Suprapubic skin (tissue), 4 donors: ENCODE results near the gene DNAH17. TPM values are rescaled to one million over a fixed set of nuclear protein-coding genes. Genes with fewer than 3 reads are reported as not detected.

Experiments
- DNase-seq, 2 donors: peaks; one replicate each; pipeline ENCODE4 v3.0.0-alpha.2; 2019; ENCODE audit warnings: low spot score in 2 of 2
- H3K27ac ChIP-seq: fragments of 200-600 bp; sonication (generic); one replicate; pipeline ENCODE4 v1.5.1; 2019
- H3K27me3 ChIP-seq: fragments of 200-600 bp; sonication (generic); one replicate; pipeline ENCODE4 v1.5.1; 2019
- H3K36me3 ChIP-seq: fragments of 200-600 bp; sonication (generic); one replicate; pipeline ENCODE4 v1.5.1; 2019
- H3K4me1 ChIP-seq: fragments of 200-600 bp; sonication (generic); one replicate; pipeline ENCODE4 v1.5.1; 2019
- H3K4me3 ChIP-seq: fragments of 200-600 bp; sonication (generic); one replicate; pipeline ENCODE4 v1.5.1; 2019; ENCODE audit warnings: mild to moderate bottlenecking
- H3K9me3 ChIP-seq: fragments of 200-600 bp; sonication (generic); one replicate; pipeline ENCODE4 v1.5.1; 2019
- EP300 ChIP-seq: sonication (generic); formaldehyde crosslinking; IDR thresholded peaks from one replicate; pipeline ENCODE4 v1.6.1; 2017; ENCODE audit warnings: antibody characterized with exemption
- POLR2A ChIP-seq, 2 donors: fragments of 450-650 bp; IDR thresholded peaks; one replicate each; pipeline ENCODE4 v1.6.1; 2017; ENCODE audit warnings: antibody characterized with exemption in 2 of 2, mild to moderate bottlenecking in 2 of 2, moderate library complexity in 2 of 2
- POLR2AphosphoS5 ChIP-seq, 3 donors: sonication (generic); formaldehyde crosslinking; IDR thresholded peaks; one replicate each; pipeline ENCODE4 v1.6.1; 2017; ENCODE audit warnings: antibody characterized with exemption in 3 of 3
- WGBS: methylation state at CpG from one replicate; pipeline ENCODE4 v1.1.5; 2018; 5-methylcytosine and 5-hydroxymethylcytosine counted together
- total RNA-seq, 4 donors: library from RNA; depleted of rRNA; stranded (reverse); fragments of >200 nt; gene quantifications; one replicate each; pipeline ENCODE4 v1.1.0, GENCODE V29; 2016
- TF ChIP-seq, protein P1 (sequence below), 2 donors: fragments of 200-600 bp in 1 of 2; fragments of 450-650 bp in 1 of 2; sonication (generic) in 1 of 2; IDR thresholded peaks; one replicate each; pipeline ENCODE4 v1.5.1; 2016 to 2019; ENCODE audit warnings: antibody characterized with exemption in 2 of 2, mild to moderate bottlenecking in 1 of 2, moderate library complexity in 1 of 2

Gene DNAH17
- total RNA-seq, 4 donors from 2014 or later = 3.7 to 6.7 (median 5.2) TPM

DNA sequence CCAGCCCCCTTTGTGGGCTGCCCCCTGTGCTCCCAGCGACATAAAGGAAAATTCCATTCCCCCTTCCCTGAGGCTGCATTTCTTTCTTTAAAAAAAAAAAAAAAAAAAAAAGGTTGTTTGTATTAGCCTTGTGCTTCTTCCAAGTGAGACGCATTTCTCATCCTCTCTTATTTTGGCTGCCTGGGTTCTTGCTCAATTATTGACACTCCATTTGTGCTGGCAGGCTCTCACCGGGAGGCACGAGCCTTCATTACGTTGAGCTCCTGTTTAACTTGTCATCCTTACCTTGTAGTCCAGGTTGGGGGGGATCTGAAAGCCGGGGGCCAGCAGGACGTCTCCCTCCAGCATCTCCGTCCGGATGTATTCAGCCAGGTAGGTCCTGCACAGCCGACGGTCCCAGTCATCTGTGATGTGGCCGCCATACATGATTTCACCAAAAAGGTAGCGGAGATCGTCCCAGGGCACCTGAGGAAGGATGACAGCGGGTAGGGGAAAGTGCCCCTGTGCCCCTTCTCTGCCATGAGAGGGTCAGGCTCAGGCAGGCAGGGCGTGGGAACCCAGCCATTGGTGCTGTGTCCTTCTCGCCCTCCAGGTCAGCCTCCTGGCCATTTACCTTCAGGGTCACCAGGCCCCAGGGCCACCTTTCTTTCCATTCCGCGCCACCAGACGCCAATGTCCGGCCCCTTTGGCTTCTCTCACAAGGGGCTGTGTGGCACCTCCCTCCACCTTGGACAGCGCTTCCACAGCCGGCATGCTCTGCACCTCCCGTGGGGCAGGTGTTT is 148.2 kb downstream of the DNAH17 start:
- peaks cover 2% of the 10 kb centered on the region for H3K4me1 ChIP-seq
- no peaks in the 10 kb centered on the region for H3K9me3 ChIP-seq
- DNase-seq = no peak
- 79% methylated on average over 21 of the region's 24 CpGs for WGBS
- H3K36me3 ChIP-seq = peaks cover 50% of the 10 kb centered on the region
- no peak overlapping the region for H3K4me3 ChIP-seq
- no peak for TF ChIP-seq POLR2AphosphoS5 (IDR thresholded peaks at IDR 0.05)
- TF ChIP-seq EP300 = no peak
- TF ChIP-seq, protein P1, sequence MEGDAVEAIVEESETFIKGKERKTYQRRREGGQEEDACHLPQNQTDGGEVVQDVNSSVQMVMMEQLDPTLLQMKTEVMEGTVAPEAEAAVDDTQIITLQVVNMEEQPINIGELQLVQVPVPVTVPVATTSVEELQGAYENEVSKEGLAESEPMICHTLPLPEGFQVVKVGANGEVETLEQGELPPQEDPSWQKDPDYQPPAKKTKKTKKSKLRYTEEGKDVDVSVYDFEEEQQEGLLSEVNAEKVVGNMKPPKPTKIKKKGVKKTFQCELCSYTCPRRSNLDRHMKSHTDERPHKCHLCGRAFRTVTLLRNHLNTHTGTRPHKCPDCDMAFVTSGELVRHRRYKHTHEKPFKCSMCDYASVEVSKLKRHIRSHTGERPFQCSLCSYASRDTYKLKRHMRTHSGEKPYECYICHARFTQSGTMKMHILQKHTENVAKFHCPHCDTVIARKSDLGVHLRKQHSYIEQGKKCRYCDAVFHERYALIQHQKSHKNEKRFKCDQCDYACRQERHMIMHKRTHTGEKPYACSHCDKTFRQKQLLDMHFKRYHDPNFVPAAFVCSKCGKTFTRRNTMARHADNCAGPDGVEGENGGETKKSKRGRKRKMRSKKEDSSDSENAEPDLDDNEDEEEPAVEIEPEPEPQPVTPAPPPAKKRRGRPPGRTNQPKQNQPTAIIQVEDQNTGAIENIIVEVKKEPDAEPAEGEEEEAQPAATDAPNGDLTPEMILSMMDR (IDR thresholded peaks at IDR 0.05) = no peak
- TF ChIP-seq POLR2A (IDR thresholded peaks at IDR 0.05) = no peak
- H3K27me3 ChIP-seq = no peaks in the 10 kb centered on the region
- no peak overlapping the region for H3K27ac ChIP-seq

DNA sequence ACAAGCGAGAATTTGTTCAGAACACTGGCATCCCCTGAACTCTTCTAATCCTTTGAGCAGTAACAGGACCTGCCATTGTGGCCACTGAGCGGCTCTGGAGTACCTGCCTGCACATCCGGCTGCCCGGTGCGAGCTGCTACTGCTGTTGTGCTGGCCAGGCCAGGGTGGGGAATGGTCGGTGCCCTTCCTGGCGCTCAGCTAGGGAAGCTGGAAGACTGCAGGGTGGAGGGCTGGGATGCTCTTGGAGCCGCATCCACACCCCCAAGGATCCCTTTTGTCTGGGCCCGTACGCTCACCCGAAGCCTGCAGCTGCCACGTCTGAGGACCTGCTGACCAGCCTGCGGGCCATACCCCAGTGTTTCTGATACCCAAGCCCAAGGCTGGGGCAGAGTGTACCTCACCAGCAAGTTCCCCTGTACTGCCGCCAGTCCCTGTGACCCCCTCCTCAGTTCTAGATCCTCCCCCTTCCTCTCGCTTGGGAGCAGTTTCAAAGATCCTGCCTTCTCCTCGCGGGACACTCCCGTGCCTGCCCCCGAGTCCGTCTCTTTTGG is 149.1 kb downstream of the DNAH17 start:
- Histone ChIP-seq H3K36me3 (peaks cover 60% of the 10 kb centered on the region), H3K27me3 (no peaks in the 10 kb centered on the region), H3K27ac (no peak overlapping the region), H3K9me3 (no peaks in the 10 kb centered on the region), H3K4me1 (peaks cover 12% of the 10 kb centered on the region), H3K4me3 (no peak overlapping the region)
- no peak for TF ChIP-seq EP300
- no peak for TF ChIP-seq POLR2AphosphoS5 (IDR thresholded peaks at IDR 0.05)
- TF ChIP-seq, protein P1 (IDR thresholded peaks at IDR 0.05) = no peak
- no peak for TF ChIP-seq POLR2A (IDR thresholded peaks at IDR 0.05)
- DNase-seq = no peak
- WGBS = 85% methylated on average over 19 of the region's 20 CpGs

DNA sequence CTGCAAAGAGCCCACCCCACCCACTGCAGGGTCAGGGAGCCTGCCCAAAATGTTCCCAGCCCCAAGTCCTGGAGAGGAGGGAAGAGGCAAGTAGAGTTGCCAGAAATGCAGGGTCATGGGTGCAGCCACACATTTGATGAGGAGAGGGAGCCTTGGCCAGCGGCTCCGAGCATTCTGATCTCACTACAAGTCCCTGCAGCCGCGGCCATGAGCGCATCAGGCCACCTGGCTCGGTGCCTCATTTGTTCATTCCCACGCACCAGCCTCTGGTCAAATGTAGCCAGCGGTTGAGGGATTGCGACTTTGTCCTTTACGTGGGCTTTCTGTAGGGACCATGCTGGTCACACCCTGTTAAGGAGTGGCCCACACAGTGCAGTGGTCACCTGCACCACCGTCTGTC is 150.1 kb downstream of the DNAH17 start:
- H3K36me3 ChIP-seq = peaks cover 63% of the 10 kb centered on the region

DNA sequence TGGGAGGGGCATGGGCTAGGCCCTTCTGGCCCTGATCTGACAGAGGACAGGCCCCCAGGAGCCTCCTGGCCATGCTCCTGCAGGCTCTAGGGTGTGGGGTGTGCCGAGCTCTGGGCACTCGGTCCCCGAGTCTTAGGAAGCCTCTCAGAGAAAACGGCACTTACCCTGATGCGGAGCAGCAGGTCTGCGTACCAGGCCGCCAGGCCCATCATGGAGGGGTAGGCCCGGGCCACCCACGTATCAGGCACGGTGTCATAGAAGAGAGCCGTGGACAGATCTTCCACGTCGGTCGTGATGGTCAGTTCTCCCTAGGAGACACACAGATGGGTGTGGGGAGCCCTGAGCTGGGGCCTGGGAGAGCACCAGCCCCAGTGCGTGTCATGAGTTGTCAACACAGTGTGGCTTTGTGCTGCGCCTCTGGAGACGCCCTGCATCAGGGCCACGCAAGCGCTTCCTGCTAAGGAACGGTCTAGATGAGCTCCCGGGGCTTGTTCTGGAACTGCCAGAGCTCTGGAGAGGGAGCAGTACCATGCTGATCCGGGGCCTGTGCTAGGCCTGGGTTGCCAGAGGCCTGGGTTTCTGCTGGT is 150.8 kb downstream of the DNAH17 start:
- Histone ChIP-seq H3K36me3 (peaks cover 63% of the 10 kb centered on the region), H3K4me3 (no peak overlapping the region), H3K9me3 (no peaks in the 10 kb centered on the region), H3K4me1 (peaks cover 16% of the 10 kb centered on the region), H3K27me3 (no peaks in the 10 kb centered on the region), H3K27ac (no peak overlapping the region)
- 91% methylated on average over 18 of the region's 22 CpGs for WGBS
- DNase-seq = no peak
- TF ChIP-seq EP300 (no peak), POLR2A (IDR thresholded peaks at IDR 0.05) (no peak), POLR2AphosphoS5 (IDR thresholded peaks at IDR 0.05) (no peak)
- TF ChIP-seq, protein P1 (IDR thresholded peaks at IDR 0.05) = no peak

More for the DNA sequence above, 150.1 kb downstream of the DNAH17 start:
- TF ChIP-seq POLR2A (IDR thresholded peaks at IDR 0.05) (no peak), EP300 (no peak), POLR2AphosphoS5 (IDR thresholded peaks at IDR 0.05) (no peak)
- TF ChIP-seq, protein P1 (IDR thresholded peaks at IDR 0.05) = no peak
- H3K9me3 ChIP-seq = no peaks in the 10 kb centered on the region
- H3K27me3 ChIP-seq = no peaks in the 10 kb centered on the region
- H3K4me3 ChIP-seq = no peak overlapping the region
- peaks cover 12% of the 10 kb centered on the region for H3K4me1 ChIP-seq
- 96% methylated on average over 10 of the region's 11 CpGs for WGBS
- DNase-seq = no peak
- H3K27ac ChIP-seq = no peak overlapping the region

DNA sequence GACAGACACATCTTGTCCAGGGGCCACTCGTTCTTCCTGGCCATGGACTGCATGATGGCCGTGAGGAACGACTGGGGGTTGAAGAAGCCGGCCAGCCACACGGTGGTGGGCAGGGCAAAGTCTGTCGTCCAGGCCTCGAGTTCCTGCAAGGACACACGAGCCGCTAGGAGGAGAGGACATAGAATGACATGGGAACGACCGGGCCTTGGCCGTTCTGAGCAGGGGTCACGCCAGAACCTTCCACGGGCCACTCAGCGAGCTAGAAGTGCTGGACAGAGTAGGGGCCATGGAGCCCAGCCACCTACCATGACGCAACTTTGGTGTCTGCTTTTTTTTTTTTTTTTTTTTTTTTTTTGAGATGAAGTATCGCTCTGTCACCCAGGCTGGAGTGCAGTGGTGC is 151.8 kb downstream of the DNAH17 start:
- TF ChIP-seq EP300 (no peak), POLR2A (IDR thresholded peaks at IDR 0.05) (no peak), POLR2AphosphoS5 (IDR thresholded peaks at IDR 0.05) (no peak)
- TF ChIP-seq, protein P1 (IDR thresholded peaks at IDR 0.05) = no peak
- peaks cover 66% of the 10 kb centered on the region for H3K36me3 ChIP-seq
- H3K27ac ChIP-seq = no peak overlapping the region
- H3K4me3 ChIP-seq = no peak overlapping the region
- H3K27me3 ChIP-seq = no peaks in the 10 kb centered on the region
- H3K9me3 ChIP-seq = no peaks in the 10 kb centered on the region
- WGBS = 84% methylated on average over 15 of the region's 17 CpGs
- H3K4me1 ChIP-seq = peaks cover 16% of the 10 kb centered on the region
- no peak for DNase-seq
